NCI-H1417 treated with DMSO at 0.1 percent for 48 hours (cell line): ENCODE results near the gene PNKD.
A peak's percentile ranks its signal among the peaks of the same experiment; 100 is the strongest.

Experiments
- DNase-seq: peaks from one replicate; lab custom pipeline; 2025; lab: John Stamatoyannopoulos, UW

The PNKD gene

DNA sequence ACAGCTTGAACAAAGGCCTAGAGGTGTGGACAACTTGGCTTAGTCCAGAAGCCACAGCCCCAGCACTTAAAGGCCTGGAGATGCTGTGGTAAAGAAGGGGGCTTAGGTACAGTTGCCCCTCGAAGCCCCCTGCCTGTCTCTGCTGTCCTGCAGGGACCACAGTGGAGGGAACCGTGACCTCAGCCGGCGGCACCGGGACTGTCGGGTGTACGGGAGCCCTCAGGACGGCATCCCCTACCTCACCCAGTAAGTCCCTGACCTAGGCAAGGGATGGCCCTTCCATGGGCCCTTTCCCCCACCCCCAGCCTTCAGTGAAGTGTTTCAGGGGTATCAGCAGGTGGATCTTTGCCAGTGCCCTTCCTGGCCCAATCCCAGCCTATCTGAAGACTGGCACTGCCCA lies 71.1 kb downstream of the PNKD start:
- DNase-seq = no peak

DNA sequence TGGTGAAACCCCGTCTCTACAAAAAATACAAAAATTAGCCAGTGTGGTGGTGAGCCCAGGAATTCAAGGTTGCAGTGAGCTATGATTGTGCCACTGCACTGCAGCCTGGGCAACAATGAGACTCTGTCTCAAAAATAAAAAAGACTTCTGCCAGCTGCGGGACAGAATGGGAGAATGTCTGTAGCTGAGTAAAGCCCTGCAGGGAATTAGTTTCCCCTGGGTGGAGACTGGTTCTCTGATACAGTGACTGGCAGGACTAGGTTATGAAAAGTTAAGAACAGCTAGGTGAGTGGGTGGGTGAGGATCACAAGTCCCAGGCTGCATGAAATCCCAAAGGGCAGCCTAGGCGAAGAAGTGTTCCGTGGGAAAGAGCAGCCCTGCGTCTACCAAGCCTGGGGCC lies 72.5 kb downstream of the PNKD start:
- DNase-seq = no peak

DNA sequence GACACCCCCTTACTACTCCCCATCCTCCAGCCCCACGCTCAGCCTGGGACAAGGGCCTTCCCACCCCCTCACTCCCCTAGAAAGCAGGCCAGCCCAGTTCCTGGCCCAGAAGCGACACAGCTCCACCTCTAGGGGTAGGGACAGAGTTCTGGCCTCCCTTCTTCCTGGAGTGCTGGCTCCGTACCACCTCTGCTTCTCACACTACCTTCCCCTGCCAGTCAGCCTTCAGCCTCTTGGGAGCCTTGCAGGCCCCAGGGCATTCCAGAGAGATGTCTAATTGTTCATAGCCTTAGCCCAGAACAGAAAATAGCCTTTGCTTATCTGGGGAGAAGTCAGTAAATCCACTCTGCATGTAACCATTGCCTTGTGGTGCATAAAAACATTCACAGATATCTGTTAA lies 73.3 kb downstream of the PNKD start:
- DNase-seq = no peak

DNA sequence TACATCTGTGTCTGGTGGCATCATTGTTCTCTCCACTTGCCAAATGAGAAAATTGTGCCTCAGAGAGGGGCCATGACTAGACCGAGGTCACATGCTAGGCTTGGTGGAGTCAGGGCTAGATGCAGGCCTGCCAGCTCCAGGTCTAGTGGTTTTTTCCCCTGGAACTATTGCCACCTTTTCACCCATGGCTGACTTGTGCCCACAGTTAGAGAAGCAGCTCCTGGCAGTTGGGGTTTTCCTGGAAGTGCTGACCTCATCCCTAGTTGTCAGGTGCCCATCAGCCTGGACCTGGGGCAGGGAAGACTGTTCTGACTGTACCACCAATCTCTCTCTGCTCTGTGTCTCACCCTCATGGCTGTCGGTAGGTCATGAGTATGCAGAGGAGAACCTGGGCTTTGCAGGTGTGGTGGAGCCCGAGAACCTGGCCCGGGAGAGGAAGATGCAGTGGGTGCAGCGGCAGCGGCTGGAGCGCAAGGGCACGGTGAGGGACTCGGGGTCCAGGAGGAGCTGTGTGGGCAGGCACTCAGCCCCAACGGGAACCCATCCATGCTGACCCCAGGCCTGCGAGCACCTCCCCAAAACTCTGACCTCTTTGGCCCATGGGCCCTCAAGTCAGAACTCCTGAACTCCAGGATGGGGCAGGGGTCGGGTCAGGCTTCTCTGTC lies 73.9 kb downstream of the PNKD start:
- DNase-seq = no peak

DNA sequence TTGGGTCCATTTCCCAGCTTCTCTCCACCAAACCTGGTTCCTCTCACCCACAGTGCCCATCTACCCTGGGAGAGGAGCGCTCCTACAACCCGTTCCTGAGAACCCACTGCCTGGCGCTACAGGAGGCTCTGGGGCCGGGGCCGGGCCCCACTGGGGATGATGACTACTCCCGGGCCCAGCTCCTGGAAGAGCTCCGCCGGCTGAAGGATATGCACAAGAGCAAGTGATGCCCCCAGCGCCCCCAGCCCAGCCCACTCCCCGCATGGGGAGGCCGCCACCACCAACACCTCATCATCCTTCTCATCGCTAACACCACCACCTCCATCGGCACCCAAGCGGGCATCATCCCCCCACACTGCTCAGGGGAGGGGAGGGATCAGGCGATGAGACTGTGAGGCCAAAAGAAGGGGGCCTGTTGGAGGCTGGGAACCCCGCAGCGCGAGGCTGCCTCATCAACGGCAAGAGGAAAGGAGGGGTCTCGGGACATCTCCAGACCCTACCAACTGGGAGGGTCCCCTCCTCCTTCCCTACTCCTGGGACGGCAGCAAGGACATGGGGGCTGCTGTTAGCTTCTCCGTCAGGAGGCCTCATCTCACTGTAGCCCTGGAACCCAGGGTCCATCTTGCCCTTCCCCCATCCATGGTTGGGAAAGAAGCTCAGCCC lies 74.6 kb downstream of the PNKD start:
- DNase-seq = no peak

DNA sequence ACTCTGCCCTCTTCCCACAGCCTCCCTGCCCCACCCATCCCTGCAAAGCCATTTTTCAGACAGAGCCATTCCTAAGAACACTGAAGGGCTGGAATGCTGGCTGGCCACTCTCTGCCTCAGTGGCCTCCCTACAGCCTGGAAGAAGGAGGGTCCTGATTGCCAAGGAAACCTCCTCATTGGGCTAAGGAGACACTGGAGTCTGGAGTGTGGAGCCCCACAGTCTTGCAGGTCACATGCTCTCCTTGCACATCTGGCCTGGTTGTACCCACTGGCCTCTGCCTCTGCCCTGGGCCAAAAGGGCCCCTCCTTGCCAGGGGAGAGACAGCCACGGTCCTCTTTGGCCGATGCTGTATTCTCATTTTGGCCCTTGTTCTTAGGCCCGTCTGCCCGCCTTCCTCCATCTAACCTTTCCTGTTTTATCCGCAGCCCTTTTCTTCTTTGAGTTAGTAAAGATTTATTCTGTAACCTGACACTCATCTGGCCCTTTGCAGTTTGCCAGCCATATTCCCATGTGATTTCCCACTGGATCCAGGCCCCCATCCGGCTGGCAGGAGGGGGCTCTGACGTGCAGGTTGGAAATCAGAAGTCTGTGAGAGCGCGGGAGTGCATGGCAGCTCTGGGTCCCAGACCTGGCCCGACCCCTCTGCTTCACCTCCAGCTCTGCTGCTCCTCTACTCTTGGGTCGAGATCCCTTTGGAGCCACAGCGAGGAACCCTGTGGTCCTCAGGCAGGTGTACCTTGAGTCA lies 75.3 kb downstream of the PNKD start:
- no peak for DNase-seq

DNA sequence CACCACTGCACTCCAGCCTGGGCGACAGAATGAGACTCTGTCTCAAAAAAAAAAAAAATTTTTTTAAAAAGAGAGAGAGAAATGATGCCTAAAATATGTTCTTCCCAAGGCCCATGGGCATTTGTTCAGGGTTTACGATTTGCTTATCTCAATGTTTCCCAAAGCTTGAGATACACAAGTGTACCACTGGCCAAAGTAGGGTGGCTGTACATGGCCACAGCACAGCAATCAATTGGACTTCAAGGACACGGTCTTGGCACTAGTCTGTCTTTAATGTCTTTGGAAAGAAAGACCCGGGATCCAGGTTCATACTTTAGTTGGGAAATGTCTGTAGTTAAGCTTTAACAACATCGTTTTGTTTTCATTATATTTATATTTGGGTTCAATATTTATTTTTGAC lies 76.9 kb downstream of the PNKD start:
- no peak for DNase-seq

DNA sequence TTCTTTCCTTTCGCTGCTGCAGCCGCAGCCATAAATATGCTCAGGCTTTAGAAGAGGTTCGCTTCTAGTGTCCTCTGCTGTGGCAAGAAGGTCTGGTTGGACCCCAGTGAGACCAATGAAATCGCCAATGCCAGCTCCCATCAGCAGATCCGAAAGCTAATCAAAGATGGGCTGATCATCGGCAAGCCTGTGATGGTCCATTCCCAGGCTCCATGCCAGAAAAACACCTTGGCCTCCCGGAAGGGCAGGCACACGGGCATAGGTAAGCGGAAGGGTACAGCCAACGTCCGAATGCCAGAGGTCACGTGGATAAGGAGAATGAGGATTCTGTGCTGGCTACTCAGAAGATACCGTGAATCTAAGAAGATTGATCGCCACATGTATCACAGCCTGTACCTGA lies 83.7 kb downstream of the PNKD start:
- DNase-seq = no peak

DNA sequence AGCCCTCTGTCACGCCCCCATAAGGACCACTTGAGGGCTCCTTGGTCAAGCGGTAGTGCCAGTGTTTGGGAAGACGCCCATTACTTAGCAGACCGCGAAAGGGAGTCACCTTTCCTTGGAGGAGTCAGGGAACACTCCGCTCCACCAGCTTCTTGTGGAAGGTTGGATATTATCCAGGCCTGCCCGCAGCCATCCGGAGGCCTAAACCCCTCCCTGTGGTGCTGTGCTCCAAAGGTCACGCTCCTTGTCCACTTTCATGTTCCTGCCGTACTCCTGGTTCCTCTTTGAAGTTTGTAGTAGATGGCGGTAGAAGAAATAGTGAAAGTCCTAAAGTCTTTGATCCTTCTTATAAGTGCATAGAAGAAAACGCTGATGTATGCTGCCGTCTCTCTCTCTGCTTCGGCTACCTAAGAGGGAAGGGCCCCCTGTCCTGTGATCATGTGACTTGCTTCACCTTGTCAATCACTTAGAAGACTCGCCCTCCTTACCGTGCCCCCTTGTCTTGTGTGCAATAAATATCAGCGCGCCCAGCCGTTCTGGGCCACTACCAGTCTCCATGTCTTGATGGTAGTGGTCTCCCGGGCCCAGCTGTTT lies 84.6 kb downstream of the PNKD start:
- DNase-seq = no peak

DNA sequence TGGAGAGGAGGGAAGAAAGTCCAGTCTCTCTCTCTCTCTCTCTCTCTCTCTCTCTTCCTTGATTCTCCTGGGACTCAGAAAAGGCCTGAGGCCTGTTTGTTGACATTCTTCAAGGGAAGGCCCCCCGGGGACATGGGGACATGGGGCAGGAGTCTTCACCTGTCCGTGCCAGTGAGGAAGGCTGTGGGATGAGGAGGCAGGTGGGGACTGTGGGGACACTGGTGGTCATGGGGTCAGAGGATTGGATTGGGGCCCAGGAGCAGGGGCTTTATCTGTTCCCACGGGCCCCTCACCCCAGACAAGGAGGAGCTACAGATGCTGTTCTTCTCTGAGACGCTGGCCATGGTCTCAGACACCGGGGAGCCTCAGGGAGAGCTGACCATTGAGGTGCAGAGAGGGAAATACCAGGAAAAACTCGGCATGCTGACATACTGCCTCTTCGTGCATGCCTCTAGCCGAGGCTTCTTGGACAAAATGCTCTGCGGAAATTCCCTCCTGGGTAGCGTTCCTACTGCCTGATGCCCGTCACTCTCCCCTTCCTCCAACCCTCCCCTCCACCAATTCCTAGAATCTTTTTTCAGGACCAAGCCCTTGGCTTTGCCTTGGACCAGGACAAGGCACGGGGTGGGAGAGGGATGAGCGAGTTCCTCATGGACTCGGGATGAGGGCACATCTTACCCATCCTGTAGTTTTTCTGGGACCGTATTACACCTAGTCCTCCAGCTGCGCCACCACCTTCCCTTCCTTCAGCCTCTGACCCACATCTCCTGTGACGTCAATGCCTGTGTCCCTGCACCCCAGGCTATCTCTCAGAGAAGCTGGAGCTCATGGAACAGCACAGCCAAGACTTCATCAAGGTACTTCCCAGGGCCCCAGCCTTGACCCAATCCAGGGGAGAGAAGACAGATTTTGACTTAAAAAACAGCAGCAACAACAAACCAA lies 87.2 kb downstream of the PNKD start:
- DNase-seq = no peak

DNA sequence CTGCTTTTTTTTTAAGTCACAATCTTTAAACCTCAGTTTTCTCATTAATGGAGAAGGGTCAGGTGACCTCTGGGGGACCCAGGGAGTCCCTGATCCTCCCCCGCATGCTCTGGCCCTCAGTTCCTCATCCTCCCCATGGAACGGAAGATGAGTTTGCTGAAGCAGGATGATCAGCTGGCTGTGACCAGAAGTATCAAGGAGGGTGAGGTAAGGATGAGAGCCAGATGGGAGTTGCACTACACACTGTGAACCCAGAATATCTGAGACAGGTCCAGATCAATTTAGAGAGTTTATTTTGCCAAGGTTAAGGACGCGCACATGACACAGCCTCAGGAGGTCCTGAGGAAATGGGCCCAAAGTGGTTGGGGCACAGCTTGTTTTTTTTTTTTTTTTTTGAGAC lies 90.1 kb downstream of the PNKD start:
- no peak for DNase-seq

DNA sequence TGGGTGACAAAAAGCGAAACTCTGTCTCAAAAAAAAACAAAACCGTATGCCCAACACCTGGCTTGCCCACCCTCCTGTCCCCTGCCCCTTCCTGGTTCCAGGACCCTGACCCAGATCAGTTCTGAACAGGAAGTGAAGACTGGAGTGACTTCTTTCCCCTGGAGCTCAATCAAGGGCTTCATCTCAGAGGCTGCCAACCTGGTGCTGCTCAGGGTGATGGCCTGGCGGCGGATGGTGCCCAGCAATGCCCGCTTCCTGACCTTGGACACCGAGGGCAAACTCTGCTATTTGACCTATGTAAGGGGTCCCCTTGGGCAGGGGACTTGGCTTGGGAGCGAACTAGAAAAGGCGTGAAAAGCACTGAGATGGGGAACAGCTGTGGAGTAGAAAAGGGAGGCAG lies 92.3 kb downstream of the PNKD start:
- DNase-seq = no peak

DNA sequence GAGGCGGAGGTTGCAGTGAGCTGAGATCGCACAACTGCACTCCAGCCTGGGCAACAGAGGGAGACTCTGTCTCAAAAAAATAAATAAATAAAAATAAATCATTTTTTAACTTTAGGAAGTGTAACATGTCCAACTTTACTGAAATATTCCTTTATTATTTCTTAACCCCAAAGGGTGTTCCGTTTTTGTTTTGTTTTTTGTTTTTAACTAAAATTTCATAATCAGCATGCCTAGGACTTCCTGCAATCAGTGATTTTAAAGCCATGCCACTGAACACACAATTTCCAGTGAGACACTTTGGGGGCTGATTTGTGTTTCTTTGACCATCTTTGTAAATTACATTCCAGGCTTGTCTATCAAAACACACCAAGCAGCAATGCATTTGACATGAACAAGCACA lies 93.4 kb downstream of the PNKD start:
- DNase-seq = no peak

DNA sequence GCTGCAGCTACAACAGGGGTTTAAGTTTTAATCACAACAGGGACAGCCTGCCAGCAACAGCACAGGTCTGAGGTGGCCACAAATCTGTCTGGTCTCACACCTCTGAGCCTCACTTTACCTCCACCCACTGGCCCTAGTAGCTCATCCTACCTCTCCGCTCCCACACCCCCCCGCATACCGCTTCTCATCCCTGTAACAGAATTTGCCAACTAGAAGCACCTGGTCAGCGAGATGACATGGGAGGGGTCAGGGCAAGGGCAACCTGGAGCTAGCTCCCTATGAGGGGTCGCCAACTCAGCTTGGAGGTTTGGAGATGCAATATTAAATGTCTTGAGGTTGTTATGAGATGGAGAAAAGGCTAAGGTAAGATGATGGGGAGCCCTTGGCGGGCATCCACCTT lies 93.9 kb downstream of the PNKD start:
- no peak for DNase-seq

DNA sequence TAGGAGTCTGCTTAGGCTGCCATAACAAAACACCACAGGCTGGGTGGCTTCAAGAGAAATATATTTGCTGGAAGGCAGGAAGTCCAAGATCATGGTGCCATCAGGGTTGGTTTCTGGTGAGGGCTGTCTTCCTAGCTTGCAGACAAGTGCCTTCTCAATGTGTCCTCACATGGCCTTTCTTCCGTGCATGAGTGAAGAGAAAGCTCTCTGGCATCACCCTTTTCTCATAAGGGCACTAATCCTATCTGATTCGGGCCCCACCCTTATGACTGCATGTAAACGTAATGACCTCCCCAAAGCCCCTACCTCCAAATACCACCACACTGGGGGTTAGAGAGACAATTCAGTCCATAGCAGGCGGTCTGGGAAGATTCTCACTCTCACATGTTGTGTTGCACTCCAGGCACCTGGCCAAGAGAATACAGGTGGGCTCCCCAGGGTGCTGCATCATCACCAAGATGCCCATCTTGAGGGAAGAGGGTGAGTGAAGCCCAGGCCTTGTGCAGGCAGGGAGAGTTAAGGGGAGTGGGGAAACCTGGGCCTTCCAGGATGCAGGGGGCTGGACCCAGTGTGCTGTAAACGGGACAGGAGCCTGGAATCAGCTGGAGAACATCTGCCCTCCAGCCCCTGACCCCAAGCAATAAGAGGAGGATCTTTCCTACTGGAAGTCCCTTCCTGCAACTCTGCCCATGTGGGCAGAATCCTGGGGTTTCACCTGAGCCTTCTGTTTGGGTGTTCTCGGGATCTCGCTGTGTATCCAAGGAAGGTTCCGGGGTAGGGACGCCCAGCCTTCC lies 96.5 kb downstream of the PNKD start:
- no peak for DNase-seq

DNA sequence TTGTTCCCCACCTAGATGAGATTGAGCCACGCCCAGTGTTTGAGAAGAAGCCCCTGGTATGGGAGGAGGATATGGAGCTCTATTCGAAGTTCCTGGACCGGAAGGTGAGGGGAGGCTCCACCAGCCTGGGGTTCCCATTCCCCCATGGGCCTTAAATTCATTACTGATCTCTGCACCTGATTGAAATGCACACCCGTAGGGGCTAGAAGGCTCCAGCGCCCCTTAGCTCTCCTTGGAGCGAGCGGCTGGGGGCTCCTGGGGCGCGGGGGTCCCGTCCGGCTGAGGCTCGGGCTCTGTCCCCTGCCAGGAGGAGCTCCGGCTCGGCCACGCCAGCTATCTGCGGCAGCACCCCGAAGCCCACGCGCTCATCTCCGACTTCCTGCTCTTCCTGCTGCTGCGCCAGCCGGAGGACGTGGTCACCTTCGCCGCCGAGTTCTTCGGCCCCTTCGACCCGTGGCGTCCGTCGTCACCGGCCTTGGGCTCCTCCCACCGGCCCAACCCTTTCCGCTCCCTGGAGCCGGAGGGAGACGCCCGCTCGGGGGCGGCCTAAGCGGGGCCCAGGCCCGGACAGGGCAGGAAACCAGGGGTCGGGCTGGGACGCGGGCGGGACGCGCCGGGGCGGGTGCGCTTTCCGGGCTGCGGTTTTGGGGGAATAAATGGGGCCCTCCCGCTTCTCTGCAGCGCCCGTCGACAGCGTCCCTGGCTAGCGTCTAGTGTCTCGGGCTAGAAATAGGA lies 97.3 kb downstream of the PNKD start:
- DNase-seq = no peak

DNA sequence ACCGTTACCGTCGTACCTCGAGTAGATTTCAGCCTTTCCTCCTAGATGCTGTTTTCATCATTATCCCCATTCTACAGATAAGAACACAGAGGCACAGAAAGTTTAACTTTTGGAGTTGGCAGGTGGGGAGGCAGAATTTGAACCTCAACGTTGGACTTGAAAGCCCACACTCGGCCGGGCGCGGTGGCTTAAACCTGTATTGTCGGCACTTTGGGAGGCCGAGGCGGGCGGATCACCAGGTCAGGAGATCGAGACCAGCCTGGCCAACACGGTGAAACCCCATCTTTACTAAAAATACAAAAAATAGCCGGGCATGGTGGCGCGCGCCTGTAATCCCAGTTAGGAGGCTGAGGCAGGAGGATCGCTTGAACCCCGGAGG lies 97.8 kb downstream of the PNKD start:
- DNase-seq = no peak

DNA sequence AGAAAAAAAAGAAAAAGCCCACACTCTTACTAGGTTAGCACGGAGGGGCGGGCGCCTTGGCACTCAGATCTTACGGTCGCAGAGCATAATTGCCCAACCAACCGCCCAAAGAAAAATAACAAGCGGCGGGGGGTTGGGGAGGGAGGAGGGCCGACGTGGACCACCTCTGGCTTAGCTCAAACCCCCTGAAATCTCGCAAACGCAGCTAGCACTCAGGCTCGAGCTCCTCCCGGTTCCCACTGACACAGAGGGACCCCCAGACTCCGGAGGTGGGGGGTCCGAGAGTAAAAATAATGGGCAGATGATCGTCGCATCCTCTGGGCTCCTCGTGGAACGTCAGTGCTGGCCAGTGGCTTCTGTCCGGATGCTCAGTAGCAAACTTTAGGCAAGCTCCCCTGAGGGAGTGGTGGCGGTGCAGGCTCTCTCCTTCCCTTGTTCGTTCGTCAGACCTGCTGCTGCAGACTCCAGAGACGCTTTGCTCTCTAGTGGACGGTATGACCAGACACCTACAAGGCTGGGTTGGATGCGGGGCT lies 98.4 kb downstream of the PNKD start:
- DNase-seq = peak; percentile 8

DNA sequence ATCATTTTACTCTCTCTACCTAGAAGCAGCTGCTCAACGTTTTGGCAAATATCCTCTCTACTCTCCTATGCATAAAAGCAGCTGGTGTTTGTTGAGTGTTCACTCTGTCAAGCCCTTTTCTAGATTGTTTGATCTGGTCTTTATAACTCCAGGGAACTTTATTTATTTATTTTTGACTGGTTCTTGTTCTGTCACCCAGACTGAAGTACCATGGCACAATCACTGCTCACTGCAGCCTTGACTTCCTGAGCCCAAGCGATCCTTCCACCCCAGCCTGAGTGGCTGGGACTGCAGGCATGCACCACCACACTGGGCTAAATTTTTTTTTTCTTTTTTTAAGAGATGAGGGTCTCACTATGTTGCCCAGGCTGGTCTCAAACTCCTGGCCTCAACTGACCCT lies 99.0 kb downstream of the PNKD start:
- no peak for DNase-seq

DNA sequence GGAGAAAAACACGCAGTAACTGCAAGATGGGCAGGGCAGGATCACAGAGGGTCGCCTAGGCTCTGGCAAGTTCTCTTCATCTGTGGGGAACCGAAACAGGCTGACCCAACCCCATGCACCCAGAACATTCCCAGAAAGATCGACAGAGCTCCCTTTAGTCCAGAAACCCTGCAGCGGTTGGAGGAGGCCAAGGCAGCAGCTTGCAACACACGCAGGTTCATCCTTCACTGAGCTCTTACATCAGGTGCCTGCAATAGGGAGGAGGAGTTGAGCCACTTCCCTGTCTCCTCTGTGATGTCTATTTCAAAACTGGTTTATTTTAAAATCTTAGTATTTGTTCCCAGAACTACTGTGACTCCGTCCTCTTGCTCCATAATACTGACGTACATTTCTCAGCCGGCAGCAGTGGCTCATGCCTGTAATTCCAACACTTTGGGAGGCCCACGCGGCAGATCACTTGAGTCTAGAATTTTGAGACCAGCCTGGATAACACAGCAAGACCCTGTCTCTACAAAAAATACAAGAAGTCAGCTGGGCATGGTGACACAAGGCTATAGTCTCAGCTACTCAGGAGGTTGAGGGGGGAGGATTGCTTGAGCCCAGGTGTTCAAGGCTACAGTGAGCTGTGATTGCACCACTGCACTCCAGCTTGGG lies 100.2 kb downstream of the PNKD start:
- DNase-seq = no peak
